ENCODE data around the gene PPFIBP2. TPM values are rescaled to one million over a fixed set of nuclear protein-coding genes. Genes with fewer than 3 reads are reported as not detected.

Gene PPFIBP2
- total RNA-seq, 1 experiment from 2014 or later: 13.9 TPM

DNA sequence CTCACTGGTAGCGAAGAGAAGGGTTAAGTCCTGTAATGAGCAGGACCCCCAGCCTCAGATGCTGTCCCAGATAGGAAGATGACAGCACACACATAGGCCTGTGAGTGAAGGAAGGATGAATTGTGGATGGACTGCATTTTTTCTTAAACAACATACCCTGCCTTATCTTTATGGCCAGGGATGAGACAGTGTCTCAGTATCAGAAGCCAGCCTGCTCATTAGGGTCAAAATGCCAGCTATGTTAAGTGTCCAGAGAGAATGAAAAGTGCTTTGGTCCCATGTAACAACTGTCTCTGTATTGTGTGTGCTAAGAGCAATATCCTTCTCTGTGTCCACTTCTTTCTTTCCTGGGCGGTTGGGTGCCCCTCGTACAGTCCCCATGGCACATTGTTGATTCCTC, 30.2 kb downstream of the PPFIBP2 start:
- Histone ChIP-seq H3K4me1 (replicated peaks; ENCODE audit: insufficient read depth) (peaks cover 24% of the 10 kb centered on the region), H4K20me1 (ENCODE audit: insufficient read depth) (no peaks in the 10 kb centered on the region), H3K36me3 (ENCODE audit: low read depth) (no peaks in the 10 kb centered on the region), H3K9me2 (ENCODE audit: insufficient read depth) (no peaks in the 10 kb centered on the region), H3K4me2 (no peak overlapping the region), H3F3A (ENCODE audit: insufficient read depth, low read depth) (peaks cover 7% of the 10 kb centered on the region; the same call in 1 of the 2 replicates), H3K4me3 (no peak overlapping the region), H3K9me3 (ENCODE audit: insufficient read depth, low read depth) (no peaks in the 10 kb centered on the region), H3K27me3 (ENCODE audit: insufficient read depth, low read depth) (no peaks in the 10 kb centered on the region), H2AFZ (no peak overlapping the region), H3K79me2 (ENCODE audit: low read depth) (no peaks in the 10 kb centered on the region), H3K27ac (no peak overlapping the region)
- CTCF ChIA-PET: no interaction called here
- no peak for TF ChIP-seq EZH2 (IDR thresholded peaks at IDR 0.05; ENCODE audit: low read depth)
- TF ChIP-seq, protein P1, sequence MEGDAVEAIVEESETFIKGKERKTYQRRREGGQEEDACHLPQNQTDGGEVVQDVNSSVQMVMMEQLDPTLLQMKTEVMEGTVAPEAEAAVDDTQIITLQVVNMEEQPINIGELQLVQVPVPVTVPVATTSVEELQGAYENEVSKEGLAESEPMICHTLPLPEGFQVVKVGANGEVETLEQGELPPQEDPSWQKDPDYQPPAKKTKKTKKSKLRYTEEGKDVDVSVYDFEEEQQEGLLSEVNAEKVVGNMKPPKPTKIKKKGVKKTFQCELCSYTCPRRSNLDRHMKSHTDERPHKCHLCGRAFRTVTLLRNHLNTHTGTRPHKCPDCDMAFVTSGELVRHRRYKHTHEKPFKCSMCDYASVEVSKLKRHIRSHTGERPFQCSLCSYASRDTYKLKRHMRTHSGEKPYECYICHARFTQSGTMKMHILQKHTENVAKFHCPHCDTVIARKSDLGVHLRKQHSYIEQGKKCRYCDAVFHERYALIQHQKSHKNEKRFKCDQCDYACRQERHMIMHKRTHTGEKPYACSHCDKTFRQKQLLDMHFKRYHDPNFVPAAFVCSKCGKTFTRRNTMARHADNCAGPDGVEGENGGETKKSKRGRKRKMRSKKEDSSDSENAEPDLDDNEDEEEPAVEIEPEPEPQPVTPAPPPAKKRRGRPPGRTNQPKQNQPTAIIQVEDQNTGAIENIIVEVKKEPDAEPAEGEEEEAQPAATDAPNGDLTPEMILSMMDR (conservative IDR thresholded peaks at IDR 0.05): no peak
- no peak for DNase-seq
- BruUV-seq (replicated peaks): no TSS peak
- POLR2A ChIA-PET (ENCODE audit: unreplicated experiment): no interaction called here
- intact Hi-C loops (cut with micrococcal nuclease; ENCODE audit: unreplicated experiment): no loop called here

DNA sequence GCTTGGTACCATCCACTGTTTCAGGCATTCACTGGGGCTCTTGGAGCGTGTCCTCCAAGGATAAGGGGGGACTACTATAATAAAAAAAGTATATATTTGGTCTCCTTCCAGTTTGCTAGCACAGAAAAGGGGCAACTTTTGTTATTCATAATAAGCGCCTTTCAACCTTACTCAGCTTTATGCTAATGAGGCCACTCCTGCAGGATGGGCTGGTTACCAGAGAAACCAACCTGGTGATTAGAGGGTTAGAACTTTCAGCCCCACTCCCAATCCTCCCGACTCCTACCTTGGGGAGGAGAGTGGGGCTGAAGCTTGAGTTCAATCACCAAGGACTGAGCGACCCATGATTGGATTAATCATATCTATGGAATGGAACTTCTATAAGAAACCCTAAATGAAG, 31.8 kb downstream of the PPFIBP2 start:
- H3K79me2 ChIP-seq (ENCODE audit: low read depth): no peaks in the 10 kb centered on the region
- ChIA-PET POLR2A (ENCODE audit: unreplicated experiment) (no interaction called here), CTCF (no interaction called here)
- intact Hi-C loops (cut with micrococcal nuclease; ENCODE audit: unreplicated experiment): no loop called here
- H3K9me2 ChIP-seq (ENCODE audit: insufficient read depth): no peaks in the 10 kb centered on the region
- no peaks in the 10 kb centered on the region for H3K9me3 ChIP-seq (ENCODE audit: insufficient read depth, low read depth)
- no peak overlapping the region for H3K4me3 ChIP-seq
- TF ChIP-seq, protein P1 (conservative IDR thresholded peaks at IDR 0.05): no peak
- TF ChIP-seq EZH2 (IDR thresholded peaks at IDR 0.05; ENCODE audit: low read depth): no peak
- H3K4me1 ChIP-seq (replicated peaks; ENCODE audit: insufficient read depth): peaks cover 16% of the 10 kb centered on the region
- no peak for DNase-seq
- peaks cover 5% of the 10 kb centered on the region; the same call in 1 of the 2 replicates for H3F3A ChIP-seq (ENCODE audit: insufficient read depth, low read depth)
- no peaks in the 10 kb centered on the region for H3K27me3 ChIP-seq (ENCODE audit: insufficient read depth, low read depth)
- no peak overlapping the region for H2AFZ ChIP-seq
- no peak overlapping the region for H3K27ac ChIP-seq
- no peaks in the 10 kb centered on the region for H3K36me3 ChIP-seq (ENCODE audit: low read depth)
- H4K20me1 ChIP-seq (ENCODE audit: insufficient read depth): no peaks in the 10 kb centered on the region
- BruUV-seq (replicated peaks): no TSS peak
- no peak overlapping the region for H3K4me2 ChIP-seq

DNA sequence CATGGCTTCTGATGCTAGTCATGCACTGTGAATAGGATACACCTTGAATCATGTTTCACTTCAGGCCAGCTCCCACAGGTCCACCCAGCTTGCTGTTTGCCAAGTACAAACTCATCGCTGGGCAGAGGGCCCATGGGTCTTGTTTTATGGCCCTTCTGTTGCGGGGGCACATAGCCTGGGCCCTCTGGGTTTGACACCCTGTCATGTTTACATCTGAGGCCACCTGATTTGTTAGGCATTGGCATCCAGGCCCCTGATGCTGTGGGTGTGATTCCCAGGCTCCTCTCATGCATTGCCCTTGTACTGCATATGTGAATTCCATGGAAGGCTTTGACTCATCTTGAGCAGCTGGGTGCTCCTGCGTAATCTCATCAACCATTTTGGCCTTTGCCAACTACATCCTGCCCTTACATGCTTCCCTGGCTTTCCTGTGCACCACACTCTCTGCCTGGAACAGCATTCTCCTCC, 32.6 kb downstream of the PPFIBP2 start:
- H3K4me3 ChIP-seq: no peak overlapping the region
- TF ChIP-seq EZH2 (IDR thresholded peaks at IDR 0.05; ENCODE audit: low read depth): no peak
- TF ChIP-seq, protein P1 (conservative IDR thresholded peaks at IDR 0.05): no peak
- H3K79me2 ChIP-seq (ENCODE audit: low read depth): no peaks in the 10 kb centered on the region
- no peak overlapping the region for H3K4me2 ChIP-seq
- H3K27ac ChIP-seq: no peak overlapping the region
- no TSS peak for BruUV-seq (replicated peaks)
- H3K9me2 ChIP-seq (ENCODE audit: insufficient read depth): no peaks in the 10 kb centered on the region
- H3K36me3 ChIP-seq (ENCODE audit: low read depth): no peaks in the 10 kb centered on the region
- POLR2A ChIA-PET (ENCODE audit: unreplicated experiment): interaction anchor here (0.6 kb wide), 1 partner anchor 13 kb away, joined by 3 read pairs; no protein-coding TSS in a partner anchor
- H3K27me3 ChIP-seq (ENCODE audit: insufficient read depth, low read depth): no peaks in the 10 kb centered on the region
- intact Hi-C loops (cut with micrococcal nuclease; ENCODE audit: unreplicated experiment): no loop called here
- CTCF ChIA-PET: no interaction called here
- H2AFZ ChIP-seq: no peak overlapping the region
- no peaks in the 10 kb centered on the region for H3F3A ChIP-seq (ENCODE audit: insufficient read depth, low read depth)
- H3K9me3 ChIP-seq (ENCODE audit: insufficient read depth, low read depth): no peaks in the 10 kb centered on the region
- no peaks in the 10 kb centered on the region for H4K20me1 ChIP-seq (ENCODE audit: insufficient read depth)
- DNase-seq: no peak
- H3K4me1 ChIP-seq (replicated peaks; ENCODE audit: insufficient read depth): peaks cover 13% of the 10 kb centered on the region
